NOMO-1 (cell line): ENCODE results near the gene HERC4.
"Not testable (repeated sequence)": the region's sequence is repeated elsewhere in the genome, so short reads cannot be mapped to it uniquely, and the experiment has no call there.

ENCODE experiments used
- DNase-seq, 2 experiments: peaks; one replicate each; lab custom pipeline; 2025; ENCODE audit not compliant: unreplicated experiment in 2 of 2; lab: John Stamatoyannopoulos, UW

Gene HERC4

GRCh38 chr10:68047554-68048327, 27.3 kb downstream of the HERC4 start:
- DNase-seq = no peak

GRCh38 chr10:68047122-68047521, 28.0 kb downstream of the HERC4 start:
- no peak for DNase-seq

GRCh38 chr10:68046642-68047041, 28.4 kb downstream of the HERC4 start:
- DNase-seq = no peak

- DNase-seq = no peak
These were observed 32.1 kb downstream of the HERC4 start for GRCh38 chr10:68043030-68043429.

- no peak for DNase-seq
These were observed 43.0 kb downstream of the HERC4 start for GRCh38 chr10:68032113-68032512.

- no peak for DNase-seq
These were observed 47.7 kb downstream of the HERC4 start for GRCh38 chr10:68027429-68027828.

GRCh38 chr10:68023292-68023691, 51.8 kb downstream of the HERC4 start:
- DNase-seq = no peak

- not testable (repeated sequence) for DNase-seq
These were observed 52.8 kb downstream of the HERC4 start for GRCh38 chr10:68022324-68022723.

- not testable (repeated sequence) for DNase-seq
These were observed 58.6 kb downstream of the HERC4 start for GRCh38 chr10:68016519-68016918.

GRCh38 chr10:68010426-68010940, 64.6 kb downstream of the HERC4 start:
- DNase-seq = no peak

GRCh38 chr10:68007356-68007755, 67.7 kb downstream of the HERC4 start:
- DNase-seq = no peak

GRCh38 chr10:68001539-68001938, 73.5 kb downstream of the HERC4 start:
- no peak for DNase-seq

GRCh38 chr10:68001000-68001399, 74.1 kb downstream of the HERC4 start:
- no peak for DNase-seq

GRCh38 chr10:67990093-67990492, 85.0 kb downstream of the HERC4 start:
- DNase-seq = no peak

GRCh38 chr10:67988606-67989005, 86.5 kb downstream of the HERC4 start:
- no peak for DNase-seq

GRCh38 chr10:67982603-67983002, 92.5 kb downstream of the HERC4 start:
- not testable (repeated sequence) for DNase-seq

GRCh38 chr10:67978749-67979148, 96.3 kb downstream of the HERC4 start:
- no peak for DNase-seq

GRCh38 chr10:67977251-67977650, 97.8 kb downstream of the HERC4 start:
- no peak for DNase-seq

- no peak for DNase-seq
These were observed 98.5 kb downstream of the HERC4 start for GRCh38 chr10:67976292-67977245.

- no peak for DNase-seq
These were observed 99.2 kb downstream of the HERC4 start for GRCh38 chr10:67975871-67976270.

- DNase-seq = no peak
These were observed 103.8 kb downstream of the HERC4 start for GRCh38 chr10:67971311-67971710.
